Thyroid gland (tissue), 4 donors: ENCODE data around the gene BACH1. TPM values are rescaled to one million over a fixed set of nuclear protein-coding genes. Genes with fewer than 3 reads are reported as not detected.
A peak's percentile ranks its signal among the peaks of the same experiment; 100 is the strongest.

ENCODE experiments used
- DNase-seq, 2 donors: peaks; one replicate each; pipeline ENCODE4 v3.0.0-alpha.2; 2019
- H3K27ac ChIP-seq, 3 donors: fragments of 200-600 bp; sonication (generic); 1 replicate in 2 of 3; 2 replicates in 1 of 3; pipeline ENCODE4 v1.5.1; 2016 to 2019; ENCODE audit warnings: mild to moderate bottlenecking in 1 of 3, moderate library complexity in 1 of 3
- H3K27me3 ChIP-seq: fragments of 200-600 bp; sonication (generic); one replicate; pipeline ENCODE4 v1.5.1; 2019
- H3K36me3 ChIP-seq, 2 donors: fragments of 200-600 bp; sonication (generic); one replicate each; pipeline ENCODE4 v1.5.1; 2016 to 2019
- H3K4me1 ChIP-seq, 2 donors: fragments of 200-600 bp; sonication (generic); one replicate each; pipeline ENCODE4 v1.5.1; 2017 to 2019
- H3K4me3 ChIP-seq, 3 donors: fragments of 200-600 bp; sonication (generic); replicated peaks in 1 of 3; 1 replicate in 2 of 3; 2 replicates in 1 of 3; pipeline ENCODE4 v1.5.1; 2016; ENCODE audit warnings: mild to moderate bottlenecking in 1 of 3
- H3K9me3 ChIP-seq: fragments of 200-600 bp; sonication (generic); one replicate; pipeline ENCODE4 v1.5.1; 2017
- CTCF ChIP-seq, 6 experiments: fragments of 200-600 bp in 3 of 6; fragments of 450-650 bp in 3 of 6; sonication (generic) in 3 of 6; IDR thresholded peaks; one replicate each; pipeline ENCODE4 v1.5.1; 2016 to 2019; ENCODE audit warnings: antibody characterized with exemption in 6 of 6, mild to moderate bottlenecking in 2 of 6, inconsistent platforms in 1 of 6, moderate library complexity in 1 of 6
- POLR2A ChIP-seq, 2 donors: fragments of 450-650 bp; IDR thresholded peaks; one replicate each; pipeline ENCODE4 v1.6.1; 2017; ENCODE audit warnings: antibody characterized with exemption in 2 of 2, mild to moderate bottlenecking in 2 of 2, moderate library complexity in 1 of 2
- WGBS, 2 donors: methylation state at CpG; one replicate each; pipeline ENCODE4 v1.1.5; 2017; 5-methylcytosine and 5-hydroxymethylcytosine counted together
- intact Hi-C: fragments of 100-400 bp; cut with DNase I; formaldehyde crosslinking; loops from one replicate; pipeline ENCODE4 v1.15.1; 2023
- total RNA-seq, 4 donors: library from RNA; depleted of rRNA; stranded (reverse); fragments of >200 nt; gene quantifications; one replicate each; pipeline ENCODE4 v1.2.3, GENCODE V29; 2016

BACH1 gene
- total RNA-seq, 4 donors from 2014 or later = 36.3 to 89.9 (median 64.9) TPM

- intact Hi-C loops = no loop called here
- WGBS, 2 donors = 37% methylated on average over 2 of the region's 2 CpGs
- Histone ChIP-seq H3K27me3 (no peaks in the 10 kb centered on the region), H3K9me3 (no peaks in the 10 kb centered on the region), H3K36me3 (no peaks in the 10 kb centered on the region), H3K27ac (no peak overlapping the region), H3K4me1 (peaks cover 29 to 39% of the 10 kb centered on the region in 2 donors), H3K4me3 (no peak overlapping the region)
- DNase-seq = peak in 1 of 2 donors; percentile 27
- no peak for TF ChIP-seq CTCF (IDR thresholded peaks at IDR 0.05)
- TF ChIP-seq POLR2A (IDR thresholded peaks at IDR 0.05) = no peak
These were observed 16.5 kb downstream of the BACH1 start for GRCh38 chr21:29315131-29315749.

GRCh38 chr21:29316029-29316742 is 17.5 kb downstream of the BACH1 start:
- H3K4me1 ChIP-seq = peaks cover 29 to 39% of the 10 kb centered on the region in 2 donors
- no peaks in the 10 kb centered on the region for H3K9me3 ChIP-seq
- no peak for DNase-seq
- TF ChIP-seq CTCF (IDR thresholded peaks at IDR 0.05) (no peak), POLR2A (IDR thresholded peaks at IDR 0.05) (no peak)
- no peak overlapping the region for H3K27ac ChIP-seq
- H3K36me3 ChIP-seq = no peaks in the 10 kb centered on the region
- intact Hi-C loops = no loop called here
- H3K4me3 ChIP-seq = no peak overlapping the region
- 94 to 95% methylated on average over 3 of the region's 3 CpGs for WGBS, 2 donors
- no peaks in the 10 kb centered on the region for H3K27me3 ChIP-seq

- Histone ChIP-seq H3K4me1 (peaks cover 29 to 39% of the 10 kb centered on the region in 2 donors), H3K4me3 (no peak overlapping the region), H3K9me3 (no peaks in the 10 kb centered on the region), H3K27me3 (no peaks in the 10 kb centered on the region), H3K36me3 (no peaks in the 10 kb centered on the region), H3K27ac (no peak overlapping the region)
- WGBS, 2 donors = 89 to 98% methylated on average over 4 of the region's 4 CpGs
- DNase-seq = no peak
- intact Hi-C loops = no loop called here
- TF ChIP-seq POLR2A (IDR thresholded peaks at IDR 0.05) = no peak
- no peak for TF ChIP-seq CTCF (IDR thresholded peaks at IDR 0.05)
These were observed 18.1 kb downstream of the BACH1 start for GRCh38 chr21:29316806-29317205.

GRCh38 chr21:29318354-29318753 is 19.6 kb downstream of the BACH1 start:
- peaks cover 29 to 43% of the 10 kb centered on the region in 2 donors for H3K4me1 ChIP-seq

More at GRCh38 chr21:29318354-29318753, 19.6 kb downstream of the BACH1 start:
- intact Hi-C loops = no loop called here
- Histone ChIP-seq H3K4me3 (no peak overlapping the region), H3K9me3 (no peaks in the 10 kb centered on the region), H3K27me3 (no peaks in the 10 kb centered on the region), H3K27ac (no peak overlapping the region), H3K36me3 (no peaks in the 10 kb centered on the region)
- WGBS, 2 donors = 80 to 84% methylated on average over 2 of the region's 2 CpGs
- peak; percentile 28 to 29 for DNase-seq
- TF ChIP-seq POLR2A (IDR thresholded peaks at IDR 0.05) (no peak), CTCF (IDR thresholded peaks at IDR 0.05) (no peak)
